HepG2 (cell line): ENCODE results near the gene DNAJC12.

Experiments
- DPF2 ChIP-seq: sonication (generic); formaldehyde crosslinking; IDR thresholded peaks from 2 replicates; pipeline ENCODE4 v1.4.0; 2020; ENCODE audit warnings: mild to moderate bottlenecking, low read depth, missing genetic modification reagents, borderline replicate concordance
- ERF ChIP-seq: IDR thresholded peaks from 2 replicates; pipeline ENCODE4 v1.6.1; 2018; ENCODE audit warnings: missing biosample characterization, missing genetic modification reagents
- MATR3 ChIP-seq: sonication (generic); formaldehyde crosslinking; IDR thresholded peaks from 2 replicates; pipeline ENCODE4 v1.4.0; 2020; ENCODE audit warnings: missing genetic modification reagents
- PCBP1 ChIP-seq: fragments of 200-400 bp; formaldehyde crosslinking; IDR thresholded peaks from 2 replicates; pipeline ENCODE4 v1.6.1; 2017; ENCODE audit warnings: mild to moderate bottlenecking, low read depth, low read length, borderline replicate concordance
- PRDM15 ChIP-seq: sonication (generic); formaldehyde crosslinking; IDR thresholded peaks from 2 replicates; pipeline ENCODE4 v1.4.0; 2020; ENCODE audit warnings: missing genetic modification reagents
- REST ChIP-seq, 2 experiments: IDR thresholded peaks; 2 replicates each; pipeline ENCODE4 v1.6.1; 2011 to 2012; ENCODE audit warnings: low read length in 2 of 2, borderline replicate concordance in 1 of 2, low read depth in 1 of 2, mild to moderate bottlenecking in 1 of 2, moderate library complexity in 1 of 2
- ZFP36L2 ChIP-seq: sonication (generic); formaldehyde crosslinking; IDR thresholded peaks from 2 replicates; pipeline ENCODE4 v1.4.0; 2020; ENCODE audit warnings: missing genetic modification reagents
- ZNF589 ChIP-seq: sonication (generic); formaldehyde crosslinking; conservative IDR thresholded peaks from 2 replicates; pipeline ENCODE4 v1.8.0; 2022; ENCODE audit warnings: mild to moderate bottlenecking, moderate library complexity, missing genetic modification reagents
- ZNF672 ChIP-seq: sonication (generic); formaldehyde crosslinking; IDR thresholded peaks from 2 replicates; pipeline ENCODE4 v1.8.1; 2022; ENCODE audit warnings: missing genetic modification reagents

- TF ChIP-seq ZNF589 (CRISPR knock-in tag) (no peak), PCBP1 (no peak), ZFP36L2 (CRISPR knock-in tag) (no peak), REST (IDR thresholded peaks at IDR 0.05; ENCODE audit: borderline replicate concordance in 1 of 2, low read depth in 1 of 2, low read length in 2 of 2) (no peak), PRDM15 (CRISPR knock-in tag) (no peak), DPF2 (CRISPR knock-in tag) (no peak), MATR3 (CRISPR knock-in tag) (no peak), ZNF672 (no peak), ERF (CRISPR knock-in tag) (no peak)
These were observed 40.1 kb upstream of the DNAJC12 start for GRCh38 chr10:67878133-67878532.
